ENCODE measurements around the gene CFTR.
"Not testable (repeated sequence)": the region's sequence is repeated elsewhere in the genome, so short reads cannot be mapped to it uniquely, and the experiment has no call there.

The CFTR gene

DNA sequence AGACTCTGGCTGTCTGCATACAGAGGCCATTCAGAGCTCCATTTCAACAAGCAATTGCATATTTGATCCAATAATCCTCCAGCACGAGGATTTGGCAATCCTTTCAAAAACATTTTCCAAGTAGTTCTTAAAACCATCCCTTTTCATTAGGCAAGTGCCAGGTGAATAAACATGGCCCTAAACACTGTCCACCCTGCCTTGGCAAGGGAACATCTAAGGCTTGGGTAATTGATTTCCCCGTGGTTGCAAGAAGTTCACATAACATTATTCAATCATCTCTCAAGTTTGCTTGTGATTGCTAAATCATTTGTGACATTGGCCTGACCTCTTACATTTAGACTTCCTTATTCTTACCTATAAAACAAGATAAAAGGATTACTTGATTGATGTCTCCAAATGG, 218.2 kb downstream of the CFTR start:
- DNase-seq = no peak

DNA sequence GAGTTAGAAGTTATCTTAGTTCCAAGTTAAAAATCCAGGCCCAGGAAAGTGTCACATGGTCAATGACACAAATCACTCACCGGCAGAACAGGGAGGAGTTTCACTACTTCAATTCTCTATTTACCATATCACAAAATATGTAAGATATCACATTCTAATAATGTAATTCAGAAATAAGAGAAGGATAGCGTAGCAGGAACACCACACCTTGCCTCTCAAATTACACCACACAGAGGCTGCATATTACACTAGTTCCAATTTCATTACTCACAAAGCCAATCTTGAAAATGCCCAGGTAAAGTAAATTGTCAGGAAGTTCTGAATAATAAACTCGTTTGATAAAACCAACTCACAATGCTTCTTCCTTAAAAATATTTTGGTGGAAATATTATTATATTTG, 224.2 kb downstream of the CFTR start:
- no peak for DNase-seq

DNA sequence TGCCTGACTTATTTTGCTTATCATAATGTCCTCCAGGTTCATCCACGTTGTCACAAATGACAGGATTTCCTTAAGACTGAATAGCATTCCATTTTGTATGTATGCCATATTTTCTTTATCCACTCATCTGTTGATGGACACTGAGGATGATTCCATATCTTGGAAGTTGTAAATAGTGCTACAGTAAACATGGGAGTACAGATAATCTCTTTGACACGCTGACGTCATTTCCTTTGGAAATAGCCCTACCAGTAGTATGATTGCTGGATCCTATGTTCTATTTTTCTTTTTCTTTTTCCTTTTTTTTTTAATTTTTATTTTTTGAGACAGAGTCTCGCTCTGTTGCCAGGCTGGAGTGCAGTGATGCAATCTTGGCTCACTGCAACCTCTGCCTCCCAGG, 225.8 kb downstream of the CFTR start:
- DNase-seq = no peak

DNA sequence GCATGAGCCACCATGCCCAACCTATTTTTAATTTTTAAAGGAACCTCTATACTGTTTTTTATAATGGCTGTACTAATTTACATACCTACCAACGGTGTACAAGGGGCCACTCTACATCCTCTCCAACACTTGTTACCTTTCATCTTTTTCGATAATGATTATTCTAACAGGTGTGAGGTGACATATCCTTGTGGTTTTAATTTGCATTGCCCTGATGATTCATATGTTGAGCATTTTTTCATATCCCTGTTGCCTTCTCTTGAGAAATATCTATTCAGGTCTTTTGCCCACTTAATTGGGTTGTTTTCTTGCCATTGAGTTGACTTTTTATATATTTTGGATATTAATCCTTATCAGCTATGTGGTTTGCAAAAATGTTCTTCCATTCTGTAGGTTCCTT, 226.4 kb downstream of the CFTR start:
- DNase-seq = no peak

DNA sequence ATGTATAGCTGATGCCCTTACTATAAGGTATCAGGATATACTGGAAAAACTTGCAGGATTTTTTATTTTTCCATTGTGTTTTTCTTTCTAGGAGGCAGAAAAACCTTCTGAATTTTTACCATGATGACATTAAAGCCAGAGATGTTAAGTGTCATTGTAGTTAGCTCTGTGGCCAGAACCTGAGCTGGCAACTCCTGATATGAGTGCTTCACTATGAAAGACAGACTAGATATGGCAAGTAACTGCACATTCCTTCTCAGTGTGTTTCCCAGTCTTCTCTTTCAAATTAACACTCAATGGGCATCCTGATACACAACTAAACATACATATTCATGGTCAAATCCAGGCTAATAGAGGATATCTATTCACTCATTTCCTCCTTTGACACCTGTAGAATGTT, 227.3 kb downstream of the CFTR start:
- no peak for DNase-seq

DNA sequence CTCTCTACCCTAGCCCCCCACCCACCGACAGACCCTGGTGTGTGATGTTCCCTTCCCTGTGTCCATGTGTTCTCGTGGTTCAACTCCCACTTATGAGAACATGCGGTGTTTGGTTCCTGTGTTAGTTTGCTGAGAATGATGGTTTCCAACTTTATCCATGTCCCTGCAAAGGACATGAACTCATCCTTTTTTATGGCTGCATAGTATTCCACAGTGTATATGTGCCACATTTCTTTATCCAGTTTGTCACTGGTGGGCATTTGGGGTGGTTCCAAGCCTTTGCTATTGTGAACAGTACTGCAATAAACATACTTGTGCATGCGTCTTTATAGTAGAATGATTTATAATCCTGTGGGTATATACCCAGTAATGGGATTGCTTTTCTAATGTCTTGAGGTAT, 228.3 kb downstream of the CFTR start:
- DNase-seq = not testable (repeated sequence)

DNA sequence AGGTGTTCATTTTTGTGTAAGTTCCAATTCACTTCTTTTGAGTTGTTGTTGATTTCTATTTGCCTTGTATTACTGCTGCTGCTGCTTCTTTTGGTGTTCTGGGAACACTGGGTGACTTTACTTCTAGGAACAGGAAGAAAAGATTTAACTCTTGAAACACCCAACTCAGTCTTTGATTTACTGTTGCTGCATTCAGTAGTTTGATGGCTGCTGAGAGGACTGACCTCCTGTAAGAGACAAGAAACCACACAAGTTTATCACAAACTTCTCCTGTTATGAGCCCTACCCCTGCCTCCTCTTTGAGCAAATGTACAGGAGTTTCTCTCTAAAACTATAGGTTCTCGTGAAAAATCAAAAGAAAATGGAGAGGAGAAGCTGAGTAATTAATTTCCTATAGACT, 231.7 kb downstream of the CFTR start:
- DNase-seq = no peak

DNA sequence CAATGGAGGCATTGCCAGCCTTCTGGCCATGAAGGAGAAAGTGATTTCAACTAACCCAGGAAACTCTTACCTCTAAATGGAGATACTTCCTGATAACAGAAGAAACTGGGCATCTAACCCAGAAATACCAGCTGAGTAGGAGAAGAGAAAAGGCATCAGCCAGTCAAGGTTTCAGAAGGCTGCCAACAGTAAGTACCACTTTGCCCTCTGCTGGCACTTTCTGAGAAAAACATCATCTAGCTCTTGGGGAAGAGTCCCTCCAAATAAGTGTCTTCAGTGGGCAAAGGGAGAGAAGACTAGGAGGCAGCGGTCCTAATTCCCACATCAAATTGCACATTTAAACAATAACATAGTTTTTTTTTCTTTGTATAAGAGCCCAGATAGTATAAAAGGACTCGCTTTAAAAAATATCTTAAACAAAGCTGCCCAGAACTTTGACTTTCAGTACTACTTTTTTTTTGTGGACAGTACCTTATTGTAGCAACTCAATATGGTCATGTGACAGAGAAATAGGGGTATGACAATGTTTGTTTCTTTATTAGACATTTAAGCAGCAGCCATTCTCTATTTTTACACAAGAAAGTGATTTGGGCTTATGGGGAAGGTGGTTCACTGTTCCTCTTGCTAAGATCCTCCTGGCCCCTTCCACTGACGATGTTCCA, 236.1 kb downstream of the CFTR start:
- DNase-seq = peak; percentile 67

DNA sequence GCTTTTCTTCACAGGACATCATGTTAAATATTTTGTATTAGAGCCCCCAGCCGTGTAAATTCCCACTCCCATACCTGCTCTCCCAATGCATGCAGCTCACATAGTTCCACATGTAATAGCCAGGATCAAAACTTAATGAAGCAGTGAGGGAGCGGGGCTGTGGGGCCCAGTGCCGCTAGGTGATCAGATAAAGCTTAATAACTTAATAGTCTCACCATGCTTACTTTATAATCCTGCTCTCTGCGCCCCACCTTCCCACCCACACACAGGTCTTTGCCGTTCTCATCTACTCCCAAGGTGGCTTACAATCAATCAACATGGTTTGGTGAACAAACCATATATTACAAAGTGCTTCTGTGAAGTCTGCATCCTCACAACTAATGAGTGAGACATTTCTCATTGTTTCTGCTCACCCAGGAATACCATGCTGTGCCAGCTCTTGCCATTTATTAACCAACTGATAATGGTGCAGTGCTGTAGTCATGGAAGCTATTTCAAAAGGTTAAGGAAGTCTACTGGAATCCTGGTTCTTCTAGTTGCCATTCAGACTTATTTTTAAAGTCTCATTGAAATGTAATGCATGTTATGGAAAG, 237.0 kb downstream of the CFTR start:
- no peak for DNase-seq

DNA sequence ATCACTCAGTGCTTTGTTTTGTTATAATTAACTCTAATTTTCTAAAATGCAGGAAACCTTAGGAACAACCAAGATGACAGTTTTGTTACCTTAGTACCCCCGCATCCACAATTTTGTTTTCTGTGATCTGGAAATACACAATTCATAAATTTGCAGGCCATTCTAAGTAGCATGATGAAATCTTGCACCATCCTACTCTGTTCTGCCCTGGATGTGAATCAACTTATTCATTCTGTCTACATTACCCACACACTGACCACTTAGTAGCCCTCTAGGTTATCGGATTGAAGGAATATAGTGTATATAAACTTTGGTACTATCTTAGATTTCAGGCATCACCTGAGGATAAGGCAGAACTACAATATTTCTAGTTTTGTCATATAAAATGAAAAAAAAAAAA, 237.5 kb downstream of the CFTR start:
- no peak for DNase-seq

Data from hematopoietic multipotent progenitor cell treated with erythropoietin and hydrocortisone succinate and interleukin-3 and kit ligand, for 8 days (in vitro differentiated cells).